Measurements from ENCODE around the gene ST7. TPM values are rescaled to one million over a fixed set of nuclear protein-coding genes. Genes with fewer than 3 reads are reported as not detected.

Gene ST7
- polyA plus RNA-seq, 1 donor from 2014 or later = 76.8 TPM

DNA sequence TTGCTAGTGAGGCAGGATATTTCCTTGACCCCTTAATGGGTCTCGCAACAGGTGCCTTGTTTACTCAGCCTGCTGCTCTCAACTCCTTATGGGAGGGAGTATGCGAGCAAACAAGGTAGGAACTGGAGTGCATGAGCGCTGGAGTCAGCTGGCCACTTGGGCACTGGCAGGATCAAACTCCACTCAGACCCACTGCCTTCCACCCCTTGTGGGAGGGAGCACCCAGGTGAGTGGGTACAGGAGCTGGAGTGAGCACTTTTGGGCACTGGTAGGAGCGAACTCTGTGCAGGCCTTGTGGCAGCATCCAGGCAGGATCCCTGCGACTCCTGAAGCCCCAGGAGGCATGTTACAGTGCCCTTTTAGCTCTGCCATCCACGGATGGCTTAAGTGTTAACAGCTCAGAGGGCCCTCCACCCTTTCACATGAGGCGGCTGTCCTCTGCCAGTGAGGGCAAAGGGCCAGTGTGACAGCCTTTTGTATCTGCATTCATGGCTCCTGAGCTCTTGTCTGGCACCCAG, 123.2 kb downstream of the ST7 start:
- no peak for TF ChIP-seq MXI1 (conservative IDR thresholded peaks at IDR 0.05; ENCODE audit: poor library complexity, severe bottlenecking)
- no peak for TF ChIP-seq EP300 (conservative IDR thresholded peaks at IDR 0.05; ENCODE audit: poor library complexity, severe bottlenecking)
- no peak for TF ChIP-seq POLR2AphosphoS5 (IDR thresholded peaks at IDR 0.05)
- TF ChIP-seq SMC3 (conservative IDR thresholded peaks at IDR 0.05; ENCODE audit: poor library complexity) = no peak
- no peak for TF ChIP-seq RAD21 (conservative IDR thresholded peaks at IDR 0.05)
- TF ChIP-seq, protein P1, sequence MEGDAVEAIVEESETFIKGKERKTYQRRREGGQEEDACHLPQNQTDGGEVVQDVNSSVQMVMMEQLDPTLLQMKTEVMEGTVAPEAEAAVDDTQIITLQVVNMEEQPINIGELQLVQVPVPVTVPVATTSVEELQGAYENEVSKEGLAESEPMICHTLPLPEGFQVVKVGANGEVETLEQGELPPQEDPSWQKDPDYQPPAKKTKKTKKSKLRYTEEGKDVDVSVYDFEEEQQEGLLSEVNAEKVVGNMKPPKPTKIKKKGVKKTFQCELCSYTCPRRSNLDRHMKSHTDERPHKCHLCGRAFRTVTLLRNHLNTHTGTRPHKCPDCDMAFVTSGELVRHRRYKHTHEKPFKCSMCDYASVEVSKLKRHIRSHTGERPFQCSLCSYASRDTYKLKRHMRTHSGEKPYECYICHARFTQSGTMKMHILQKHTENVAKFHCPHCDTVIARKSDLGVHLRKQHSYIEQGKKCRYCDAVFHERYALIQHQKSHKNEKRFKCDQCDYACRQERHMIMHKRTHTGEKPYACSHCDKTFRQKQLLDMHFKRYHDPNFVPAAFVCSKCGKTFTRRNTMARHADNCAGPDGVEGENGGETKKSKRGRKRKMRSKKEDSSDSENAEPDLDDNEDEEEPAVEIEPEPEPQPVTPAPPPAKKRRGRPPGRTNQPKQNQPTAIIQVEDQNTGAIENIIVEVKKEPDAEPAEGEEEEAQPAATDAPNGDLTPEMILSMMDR (IDR thresholded peaks at IDR 0.05; ENCODE audit: poor library complexity, severe bottlenecking) = no peak
- TF ChIP-seq EZH2 (IDR thresholded peaks at IDR 0.05; ENCODE audit: borderline replicate concordance, insufficient read depth, low read length, poor library complexity, severe bottlenecking) = no peak
- TF ChIP-seq, protein P2, sequence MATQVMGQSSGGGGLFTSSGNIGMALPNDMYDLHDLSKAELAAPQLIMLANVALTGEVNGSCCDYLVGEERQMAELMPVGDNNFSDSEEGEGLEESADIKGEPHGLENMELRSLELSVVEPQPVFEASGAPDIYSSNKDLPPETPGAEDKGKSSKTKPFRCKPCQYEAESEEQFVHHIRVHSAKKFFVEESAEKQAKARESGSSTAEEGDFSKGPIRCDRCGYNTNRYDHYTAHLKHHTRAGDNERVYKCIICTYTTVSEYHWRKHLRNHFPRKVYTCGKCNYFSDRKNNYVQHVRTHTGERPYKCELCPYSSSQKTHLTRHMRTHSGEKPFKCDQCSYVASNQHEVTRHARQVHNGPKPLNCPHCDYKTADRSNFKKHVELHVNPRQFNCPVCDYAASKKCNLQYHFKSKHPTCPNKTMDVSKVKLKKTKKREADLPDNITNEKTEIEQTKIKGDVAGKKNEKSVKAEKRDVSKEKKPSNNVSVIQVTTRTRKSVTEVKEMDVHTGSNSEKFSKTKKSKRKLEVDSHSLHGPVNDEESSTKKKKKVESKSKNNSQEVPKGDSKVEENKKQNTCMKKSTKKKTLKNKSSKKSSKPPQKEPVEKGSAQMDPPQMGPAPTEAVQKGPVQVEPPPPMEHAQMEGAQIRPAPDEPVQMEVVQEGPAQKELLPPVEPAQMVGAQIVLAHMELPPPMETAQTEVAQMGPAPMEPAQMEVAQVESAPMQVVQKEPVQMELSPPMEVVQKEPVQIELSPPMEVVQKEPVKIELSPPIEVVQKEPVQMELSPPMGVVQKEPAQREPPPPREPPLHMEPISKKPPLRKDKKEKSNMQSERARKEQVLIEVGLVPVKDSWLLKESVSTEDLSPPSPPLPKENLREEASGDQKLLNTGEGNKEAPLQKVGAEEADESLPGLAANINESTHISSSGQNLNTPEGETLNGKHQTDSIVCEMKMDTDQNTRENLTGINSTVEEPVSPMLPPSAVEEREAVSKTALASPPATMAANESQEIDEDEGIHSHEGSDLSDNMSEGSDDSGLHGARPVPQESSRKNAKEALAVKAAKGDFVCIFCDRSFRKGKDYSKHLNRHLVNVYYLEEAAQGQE (IDR thresholded peaks at IDR 0.05; ENCODE audit: borderline replicate concordance) = no peak
- no peak for TF ChIP-seq TAF1 (IDR thresholded peaks at IDR 0.05; ENCODE audit: low read depth)
- Histone ChIP-seq H3F3A (ENCODE audit: insufficient read depth, low read length, poor library complexity, severe bottlenecking) (peaks cover 9% of the 10 kb centered on the region), H3K9ac (ENCODE audit: low read length) (no peak overlapping the region), H3K9me2 (ENCODE audit: insufficient read depth, low read length) (peaks cover 2% of the 10 kb centered on the region), H3K36me3 (ENCODE audit: insufficient read depth, low read length) (no peaks in the 10 kb centered on the region), H3K27me3 (ENCODE audit: insufficient read depth, low read depth, low read length) (no peaks in the 10 kb centered on the region), H2AFZ (ENCODE audit: low read depth, low read length) (no peak overlapping the region), H3K4me3 (ENCODE audit: low read length) (no peak overlapping the region), H3K79me2 (replicated peaks; ENCODE audit: insufficient read depth, low read length) (peaks cover 29% of the 10 kb centered on the region), H3K27ac (ENCODE audit: low read length) (no peak overlapping the region), H4K20me1 (ENCODE audit: insufficient read depth) (peaks cover 30% of the 10 kb centered on the region), H3K4me2 (ENCODE audit: low read length) (no peak overlapping the region), H3K9me3 (ENCODE audit: low read length) (no peaks in the 10 kb centered on the region)

DNA sequence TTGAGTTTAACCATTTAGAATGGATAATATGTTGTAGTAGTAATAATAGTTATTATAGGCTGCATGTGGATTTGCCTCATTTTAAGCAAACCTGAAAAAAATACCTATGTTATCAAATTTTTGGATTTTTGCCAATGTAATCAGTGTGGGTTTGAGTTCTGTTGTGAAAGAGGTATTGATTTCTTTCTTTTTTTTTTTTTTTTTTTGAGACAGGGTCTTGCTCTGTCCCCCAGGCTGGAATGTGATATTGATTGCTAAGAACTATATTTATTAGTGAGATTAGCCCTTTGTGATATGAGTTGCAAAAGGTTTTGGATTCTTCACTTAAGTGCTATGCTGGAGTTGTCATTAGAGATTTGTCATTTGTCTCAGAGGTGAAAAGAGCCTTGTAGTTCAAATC, 124.4 kb downstream of the ST7 start:
- Histone ChIP-seq H3K36me3 (ENCODE audit: insufficient read depth, low read length) (no peaks in the 10 kb centered on the region), H3K79me2 (replicated peaks; ENCODE audit: insufficient read depth, low read length) (peaks cover 29% of the 10 kb centered on the region), H3K27me3 (ENCODE audit: insufficient read depth, low read depth, low read length) (no peaks in the 10 kb centered on the region), H3K9me2 (ENCODE audit: insufficient read depth, low read length) (peaks cover 2% of the 10 kb centered on the region), H3K4me2 (ENCODE audit: low read length) (no peak overlapping the region), H3K9ac (ENCODE audit: low read length) (no peak overlapping the region), H3K4me3 (ENCODE audit: low read length) (no peak overlapping the region), H2AFZ (ENCODE audit: low read depth, low read length) (no peak overlapping the region), H3K27ac (ENCODE audit: low read length) (no peak overlapping the region), H3F3A (ENCODE audit: insufficient read depth, low read length, poor library complexity, severe bottlenecking) (peaks cover 9% of the 10 kb centered on the region), H3K9me3 (ENCODE audit: low read length) (no peaks in the 10 kb centered on the region), H4K20me1 (ENCODE audit: insufficient read depth) (peaks cover 30% of the 10 kb centered on the region)
- TF ChIP-seq, protein P2 (IDR thresholded peaks at IDR 0.05; ENCODE audit: borderline replicate concordance) = no peak
- TF ChIP-seq EP300 (conservative IDR thresholded peaks at IDR 0.05; ENCODE audit: poor library complexity, severe bottlenecking) (no peak), TAF1 (IDR thresholded peaks at IDR 0.05; ENCODE audit: low read depth) (no peak), RAD21 (conservative IDR thresholded peaks at IDR 0.05) (no peak), SMC3 (conservative IDR thresholded peaks at IDR 0.05; ENCODE audit: poor library complexity) (no peak), MXI1 (conservative IDR thresholded peaks at IDR 0.05; ENCODE audit: poor library complexity, severe bottlenecking) (no peak), EZH2 (IDR thresholded peaks at IDR 0.05; ENCODE audit: borderline replicate concordance, insufficient read depth, low read length, poor library complexity, severe bottlenecking) (no peak), POLR2AphosphoS5 (IDR thresholded peaks at IDR 0.05) (no peak)
